Measurements from ENCODE around the gene DSCAML1.

DSCAML1 gene

DNA sequence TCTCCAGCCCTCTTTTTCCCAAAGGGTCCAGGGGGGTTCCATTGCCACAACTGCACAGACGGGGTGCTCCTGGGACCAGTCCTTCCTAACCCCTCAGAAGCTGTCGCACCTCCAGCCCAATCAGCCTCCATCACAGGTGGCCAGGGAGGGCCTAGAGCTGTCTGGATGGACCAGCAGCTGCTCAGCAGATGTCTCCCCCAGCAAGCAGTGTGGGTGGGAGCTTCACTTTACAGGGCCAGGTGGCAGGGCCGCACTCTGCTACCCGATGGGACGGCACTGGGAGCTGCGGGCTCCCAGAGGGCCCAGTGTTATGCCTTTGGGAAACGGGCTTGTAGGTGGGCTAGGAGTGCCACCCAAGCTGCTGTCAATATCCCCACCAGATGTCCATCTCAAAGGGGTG, 120.5 kb downstream of the DSCAML1 start:
- CTCF ChIA-PET, result no interaction called here
- POLR2A ChIA-PET, result no interaction called here
- no peak overlapping the region for H3K4me3 ChIP-seq (ENCODE audit: low read depth, low read length)
- DNase-seq (ENCODE audit: low read depth, low spot score), result no peak
- TF ChIP-seq, protein P1, sequence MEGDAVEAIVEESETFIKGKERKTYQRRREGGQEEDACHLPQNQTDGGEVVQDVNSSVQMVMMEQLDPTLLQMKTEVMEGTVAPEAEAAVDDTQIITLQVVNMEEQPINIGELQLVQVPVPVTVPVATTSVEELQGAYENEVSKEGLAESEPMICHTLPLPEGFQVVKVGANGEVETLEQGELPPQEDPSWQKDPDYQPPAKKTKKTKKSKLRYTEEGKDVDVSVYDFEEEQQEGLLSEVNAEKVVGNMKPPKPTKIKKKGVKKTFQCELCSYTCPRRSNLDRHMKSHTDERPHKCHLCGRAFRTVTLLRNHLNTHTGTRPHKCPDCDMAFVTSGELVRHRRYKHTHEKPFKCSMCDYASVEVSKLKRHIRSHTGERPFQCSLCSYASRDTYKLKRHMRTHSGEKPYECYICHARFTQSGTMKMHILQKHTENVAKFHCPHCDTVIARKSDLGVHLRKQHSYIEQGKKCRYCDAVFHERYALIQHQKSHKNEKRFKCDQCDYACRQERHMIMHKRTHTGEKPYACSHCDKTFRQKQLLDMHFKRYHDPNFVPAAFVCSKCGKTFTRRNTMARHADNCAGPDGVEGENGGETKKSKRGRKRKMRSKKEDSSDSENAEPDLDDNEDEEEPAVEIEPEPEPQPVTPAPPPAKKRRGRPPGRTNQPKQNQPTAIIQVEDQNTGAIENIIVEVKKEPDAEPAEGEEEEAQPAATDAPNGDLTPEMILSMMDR (IDR thresholded peaks at IDR 0.05; ENCODE audit: insufficient read depth, low read length, missing control alignments), result no peak

DNA sequence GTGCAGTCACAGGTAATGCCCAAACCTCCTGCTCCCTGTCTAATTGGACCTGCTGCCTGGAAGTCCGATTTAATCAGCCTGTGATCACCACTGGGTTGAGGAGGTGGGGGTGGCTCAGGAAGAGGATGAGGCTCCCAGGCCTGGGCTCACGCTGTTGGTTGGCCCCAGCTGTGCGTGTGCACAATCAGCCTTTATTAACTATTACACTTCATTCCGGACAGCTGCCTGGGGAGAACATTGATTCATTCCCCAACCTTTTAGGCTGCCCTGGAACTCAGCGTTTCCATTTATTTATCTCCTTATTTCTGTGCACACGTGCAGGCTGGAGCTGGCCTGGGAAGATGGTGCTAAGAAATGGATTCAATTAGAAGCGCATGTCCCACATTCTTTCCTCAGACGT, 123.4 kb downstream of the DSCAML1 start:
- ChIA-PET POLR2A (no interaction called here), CTCF (no interaction called here)
- H3K4me3 ChIP-seq (ENCODE audit: low read depth, low read length), result no peak overlapping the region
- TF ChIP-seq, protein P1 (IDR thresholded peaks at IDR 0.05; ENCODE audit: insufficient read depth, low read length, missing control alignments), result no peak
- no peak for DNase-seq (ENCODE audit: low read depth, low spot score)

DNA sequence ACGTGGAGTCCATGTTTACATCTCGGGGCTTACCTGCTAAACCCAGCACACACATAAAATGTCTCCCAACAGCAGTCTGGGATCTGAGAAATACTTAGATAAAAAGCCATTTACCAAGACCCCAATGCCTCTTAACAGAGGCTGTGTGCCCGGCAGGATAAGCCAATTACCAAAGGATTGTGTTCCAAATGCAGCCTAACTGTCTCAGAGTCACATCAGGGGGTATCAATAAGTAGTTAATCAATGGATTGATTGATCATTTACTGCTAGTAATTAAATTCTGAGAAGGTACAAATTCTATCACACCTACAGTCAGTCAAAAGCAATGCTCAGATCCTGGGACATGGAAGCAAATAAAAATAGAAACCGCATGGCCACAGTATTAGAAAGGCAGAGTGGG, 125.6 kb downstream of the DSCAML1 start:
- no peak overlapping the region for H3K4me3 ChIP-seq (ENCODE audit: low read depth, low read length)
- TF ChIP-seq, protein P1 (IDR thresholded peaks at IDR 0.05; ENCODE audit: insufficient read depth, low read length, missing control alignments), result no peak
- ChIA-PET POLR2A (no interaction called here), CTCF (no interaction called here)
- DNase-seq (ENCODE audit: low read depth, low spot score), result no peak

DNA sequence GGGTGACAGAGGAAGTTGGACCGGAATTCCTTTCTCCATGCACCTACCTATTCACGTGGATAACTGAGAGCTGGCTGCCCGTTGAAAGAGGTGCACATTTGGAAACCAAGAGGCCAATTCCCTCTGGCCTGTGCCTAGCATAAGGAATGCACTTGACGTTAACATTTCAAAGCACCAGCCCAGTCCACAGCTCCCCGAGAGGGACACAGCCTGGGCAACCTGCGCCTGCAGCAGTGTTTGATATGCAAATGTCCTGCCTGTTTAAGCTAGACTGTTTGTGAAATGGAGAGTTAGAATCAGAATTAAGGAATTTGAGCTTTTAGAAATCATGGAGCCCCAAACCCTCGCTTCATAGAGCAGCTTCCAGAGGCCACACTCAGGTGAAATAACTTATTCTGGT, 126.1 kb downstream of the DSCAML1 start:
- H3K4me3 ChIP-seq (ENCODE audit: low read depth, low read length), result no peak overlapping the region
- ChIA-PET CTCF (no interaction called here), POLR2A (no interaction called here)
- DNase-seq (ENCODE audit: low read depth, low spot score), result no peak
- TF ChIP-seq, protein P1 (IDR thresholded peaks at IDR 0.05; ENCODE audit: insufficient read depth, low read length, missing control alignments), result no peak

DNA sequence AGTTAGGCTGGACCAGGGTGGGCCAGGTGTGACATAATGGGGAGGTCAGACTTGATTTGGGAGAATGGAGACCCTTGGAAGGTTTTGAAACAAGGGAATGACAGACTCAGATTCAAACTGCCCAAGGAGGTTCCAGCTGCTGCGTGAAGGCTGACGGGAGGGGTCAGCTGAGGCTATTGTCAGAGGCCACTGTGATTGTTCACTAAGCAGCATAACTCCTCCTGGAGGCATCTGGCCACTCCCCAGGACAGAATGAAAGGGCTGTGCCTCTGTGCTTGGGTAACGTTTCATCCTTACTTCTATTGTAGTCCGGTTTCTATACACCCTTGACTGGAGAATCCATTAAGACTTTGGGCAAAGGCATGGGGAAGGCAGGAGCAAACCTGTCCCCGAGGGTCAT, 126.6 kb downstream of the DSCAML1 start:
- no peak for DNase-seq (ENCODE audit: low read depth, low spot score)
- CTCF ChIA-PET, result no interaction called here
- no peak overlapping the region for H3K4me3 ChIP-seq (ENCODE audit: low read depth, low read length)
- TF ChIP-seq, protein P1 (IDR thresholded peaks at IDR 0.05; ENCODE audit: insufficient read depth, low read length, missing control alignments), result no peak
- POLR2A ChIA-PET, result no interaction called here

DNA sequence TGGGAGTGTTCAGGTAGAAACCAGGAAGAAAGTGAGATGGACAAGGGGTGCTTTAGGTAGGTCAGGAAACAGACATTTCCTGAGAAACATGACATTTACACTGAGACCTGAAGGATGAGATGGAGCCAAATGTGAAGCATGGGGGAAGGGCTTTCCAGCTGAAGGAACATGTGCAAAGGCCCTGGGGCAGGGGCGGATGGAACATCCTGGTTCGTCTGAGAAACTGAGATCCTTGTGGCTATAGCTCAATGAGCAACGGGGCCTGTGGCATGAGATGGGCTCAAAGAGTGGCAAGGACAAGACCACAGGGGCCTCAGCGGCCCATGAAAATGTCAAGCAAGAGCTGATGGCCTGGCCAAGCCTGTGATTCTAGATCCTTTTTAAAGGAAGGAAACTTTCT, 127.4 kb downstream of the DSCAML1 start:
- no peak for DNase-seq (ENCODE audit: low read depth, low spot score)
- TF ChIP-seq, protein P1 (IDR thresholded peaks at IDR 0.05; ENCODE audit: insufficient read depth, low read length, missing control alignments), result no peak
- ChIA-PET CTCF (no interaction called here), POLR2A (no interaction called here)
- H3K4me3 ChIP-seq (ENCODE audit: low read depth, low read length), result no peak overlapping the region
